ENCODE data around the gene FRMD4A.
"Not testable (repeated sequence)": the region's sequence is repeated elsewhere in the genome, so short reads cannot be mapped to it uniquely, and the experiment has no call there.

FRMD4A gene

DNA sequence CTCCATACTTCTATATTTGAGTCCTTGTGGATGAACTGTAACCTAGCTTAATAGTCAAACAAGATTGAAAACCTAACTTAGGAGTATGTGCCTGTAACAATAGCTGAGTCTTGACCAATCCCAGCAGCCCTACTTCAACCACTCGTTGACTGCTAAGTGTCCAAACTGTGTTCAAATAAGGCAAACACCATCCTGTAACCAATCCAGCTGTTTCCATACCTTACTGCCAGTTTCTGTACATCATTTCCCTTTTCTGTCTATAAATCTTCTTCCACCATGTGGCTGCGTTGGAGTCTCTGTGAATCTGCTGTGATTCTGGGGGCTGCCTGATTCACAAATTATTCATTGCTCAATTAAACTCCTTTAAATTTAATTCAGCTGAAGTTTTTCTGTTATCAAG is 195.5 kb downstream of the FRMD4A start:
- not testable (repeated sequence) for DNase-seq

DNA sequence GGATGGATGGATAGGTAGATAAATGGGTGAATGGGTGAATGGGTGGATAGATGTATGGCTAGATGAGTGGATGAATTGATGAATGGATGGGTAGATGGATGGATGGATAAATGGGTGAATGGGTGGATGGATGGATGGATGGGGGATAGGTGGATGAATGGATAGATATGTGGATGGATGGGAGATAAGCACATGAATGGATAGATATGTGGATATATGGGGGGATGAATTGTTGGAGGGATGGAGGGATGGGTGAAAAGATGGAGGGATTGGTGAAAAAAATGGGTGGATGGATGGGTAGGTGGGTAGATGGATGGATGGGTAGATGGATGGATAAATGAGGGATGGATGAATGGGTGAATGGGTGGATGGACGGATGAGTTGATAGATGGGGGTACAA is 196.4 kb downstream of the FRMD4A start:
- no peak for DNase-seq

DNA sequence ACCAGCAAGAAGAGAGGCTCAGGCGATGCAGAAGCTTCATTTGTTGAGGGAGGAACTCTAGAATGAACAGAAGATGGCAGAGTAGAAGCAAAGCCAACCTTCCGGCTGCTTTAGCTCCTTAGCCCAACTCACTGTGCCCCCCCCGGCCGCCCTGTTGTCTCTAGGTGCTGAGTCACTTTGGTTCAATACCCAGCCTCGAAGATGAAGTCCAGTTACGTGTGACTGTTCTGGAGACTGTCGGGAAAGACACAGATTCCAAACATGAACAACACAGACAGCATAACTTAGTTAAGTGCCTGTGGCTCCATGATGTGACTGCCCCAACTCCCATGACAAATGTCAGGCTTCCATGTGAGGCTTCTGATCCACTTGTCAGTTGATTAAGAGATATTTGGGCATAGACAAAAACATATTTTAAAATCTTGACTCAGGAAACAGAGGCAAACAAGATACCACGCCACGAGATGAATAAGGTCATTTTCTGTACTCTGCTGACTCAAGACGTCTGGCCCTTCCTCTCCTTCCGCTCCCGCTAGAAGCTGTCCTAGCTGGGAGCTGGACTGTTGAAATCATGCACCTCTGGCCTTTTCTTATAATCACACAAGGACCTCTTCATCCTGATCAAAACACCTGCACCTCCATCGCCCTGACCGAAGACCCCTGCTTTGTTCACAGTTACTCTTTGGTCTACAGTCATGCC is 199.3 kb downstream of the FRMD4A start:
- no peak for DNase-seq

DNA sequence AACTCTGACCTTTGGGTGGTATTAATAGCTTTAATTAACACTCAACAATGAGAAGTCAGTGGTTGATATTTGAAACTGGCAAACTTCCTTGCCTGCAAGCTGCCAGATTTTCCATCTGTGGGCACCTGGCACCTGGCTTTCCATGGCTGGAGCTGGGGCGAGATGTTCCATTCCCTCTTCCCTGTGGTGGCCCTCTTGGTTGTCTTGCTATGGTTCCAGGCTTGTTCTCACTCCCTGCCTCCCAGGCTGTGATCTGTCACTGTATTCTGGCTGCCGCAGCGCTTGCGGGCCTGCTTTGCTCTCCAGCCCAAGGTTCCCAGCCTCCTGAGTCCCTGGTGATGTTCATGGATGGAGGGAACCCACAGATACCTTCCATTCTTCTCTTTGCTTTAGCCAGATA is 201.0 kb downstream of the FRMD4A start:
- no peak for DNase-seq

DNA sequence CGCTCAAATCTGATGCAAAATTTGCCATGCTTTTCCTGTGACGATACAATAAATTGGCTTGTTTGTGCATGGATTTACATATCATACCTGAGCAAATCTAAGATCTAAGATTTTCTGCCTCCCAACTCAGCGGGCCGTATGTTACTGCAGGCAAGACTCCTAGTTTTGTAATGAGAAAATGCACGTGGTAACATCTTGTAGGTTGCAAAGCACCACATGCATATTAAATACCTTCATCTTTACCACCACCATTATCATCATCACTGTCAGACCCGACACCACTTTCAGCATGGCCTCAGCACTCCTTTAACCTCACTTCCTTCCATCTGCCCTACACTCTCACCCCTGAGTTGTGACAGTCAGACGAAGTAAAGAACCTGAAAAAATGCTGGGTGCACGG is 202.2 kb downstream of the FRMD4A start:
- DNase-seq, result no peak

DNA sequence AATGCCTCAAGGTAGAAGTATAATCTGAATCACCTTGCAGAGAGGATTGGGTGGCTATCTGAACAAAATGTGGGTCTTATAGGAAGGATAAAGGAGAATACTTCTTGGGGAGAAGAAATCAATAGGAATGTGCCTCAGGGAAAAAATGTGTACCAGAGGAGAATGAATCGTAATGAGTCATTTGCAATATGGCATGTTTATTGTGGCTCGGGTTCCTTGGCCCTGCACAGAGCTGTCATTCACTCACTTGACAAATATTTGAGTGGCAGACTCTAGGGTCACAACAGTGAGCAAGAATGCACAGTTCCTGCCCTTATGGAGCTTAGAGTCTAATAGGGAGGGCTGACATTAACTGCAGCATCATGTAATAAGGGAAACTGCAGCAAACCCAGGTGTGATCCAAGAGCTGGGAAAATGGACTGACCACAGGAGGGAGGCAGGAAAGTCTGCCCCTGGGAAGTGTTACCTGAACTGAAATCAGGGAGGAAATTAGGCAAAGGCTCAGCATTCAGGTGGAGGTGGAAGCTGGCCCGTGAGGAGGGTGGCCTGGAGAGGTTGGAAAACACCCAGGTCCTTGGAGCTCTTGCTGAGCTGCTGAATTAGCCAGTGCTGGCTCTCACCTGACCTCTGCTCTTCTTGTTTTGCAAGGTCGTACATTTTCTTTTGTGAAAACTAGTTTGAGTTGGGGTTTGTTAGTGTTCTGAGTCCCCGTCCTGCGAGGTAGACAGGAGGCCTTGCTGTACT is 203.9 kb downstream of the FRMD4A start:
- DNase-seq, result no peak

DNA sequence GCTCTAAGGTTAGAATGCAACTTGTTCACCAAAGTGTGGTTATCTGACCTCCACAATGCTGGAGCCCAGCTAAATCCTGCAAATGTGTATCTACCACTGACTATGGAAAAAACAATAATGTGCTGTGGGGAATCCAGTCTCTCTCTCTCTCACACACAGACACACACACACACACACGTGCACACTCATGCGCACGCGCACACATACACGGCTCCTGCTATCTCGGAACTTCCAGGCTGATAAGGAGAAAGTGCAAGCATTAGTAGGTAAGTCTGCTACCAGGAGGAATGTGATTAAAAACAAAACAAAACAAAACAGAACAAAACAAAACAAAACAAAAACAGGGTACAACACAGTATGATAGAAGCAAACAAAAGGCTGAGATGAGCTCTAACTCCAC is 205.2 kb downstream of the FRMD4A start:
- DNase-seq, result no peak

DNA sequence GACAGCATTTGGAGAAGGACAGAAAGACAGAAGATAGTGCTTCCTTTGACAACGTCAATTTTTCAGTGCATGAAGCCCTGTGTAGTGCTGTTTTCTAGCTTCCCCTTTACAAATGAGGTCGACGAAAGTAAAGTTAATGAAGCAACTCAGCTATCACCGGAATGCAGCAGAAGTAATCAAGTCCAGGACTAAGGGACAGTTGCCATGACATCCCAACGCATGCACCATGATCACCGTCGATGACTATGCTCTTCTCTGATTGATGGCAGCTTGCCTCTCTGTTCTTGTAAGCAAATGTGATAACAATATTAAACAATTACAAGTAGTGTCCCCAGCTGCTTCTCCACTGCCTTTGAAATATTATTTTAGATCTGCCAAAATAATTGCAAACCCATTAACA is 205.8 kb downstream of the FRMD4A start:
- DNase-seq, result no peak

DNA sequence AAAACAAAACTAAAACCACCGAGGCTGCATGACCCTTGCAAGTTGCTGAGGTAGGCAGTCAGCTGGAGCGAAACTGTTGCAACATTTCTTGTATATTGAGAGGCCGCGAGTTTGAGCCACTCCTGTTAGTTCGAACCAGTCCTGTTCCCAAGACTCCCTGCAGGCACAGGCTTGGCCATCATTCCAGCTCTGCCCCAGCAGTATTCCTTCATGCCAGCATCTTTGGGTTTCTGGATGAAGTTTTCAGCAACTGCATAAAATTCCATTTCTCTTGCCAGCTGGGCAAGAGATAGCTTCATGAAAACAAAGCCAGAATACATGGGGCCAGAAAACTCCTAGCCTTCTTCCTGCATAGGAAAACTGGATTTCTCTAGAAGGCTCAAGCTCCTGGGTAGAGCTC is 207.6 kb downstream of the FRMD4A start:
- no peak for DNase-seq

DNA sequence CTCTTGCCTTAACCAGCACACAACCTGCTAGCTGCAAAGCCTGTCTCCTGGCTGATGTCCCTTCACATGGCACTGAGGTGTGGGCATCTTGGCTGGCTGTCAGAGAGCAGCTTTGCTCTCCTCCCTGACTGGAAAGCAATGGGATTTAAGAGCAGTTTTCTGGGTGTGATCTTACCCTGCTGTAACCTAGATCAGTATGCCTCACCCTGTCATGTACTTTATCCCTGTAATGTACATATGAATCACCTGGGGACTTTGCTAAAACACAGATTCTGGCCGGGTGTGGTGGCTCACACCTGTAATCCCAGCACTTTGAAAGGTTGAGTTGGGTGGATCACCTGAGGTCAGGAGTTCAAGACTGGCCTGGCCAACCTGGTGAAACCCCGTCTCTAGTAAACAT is 209.9 kb downstream of the FRMD4A start:
- no peak for DNase-seq

DNA sequence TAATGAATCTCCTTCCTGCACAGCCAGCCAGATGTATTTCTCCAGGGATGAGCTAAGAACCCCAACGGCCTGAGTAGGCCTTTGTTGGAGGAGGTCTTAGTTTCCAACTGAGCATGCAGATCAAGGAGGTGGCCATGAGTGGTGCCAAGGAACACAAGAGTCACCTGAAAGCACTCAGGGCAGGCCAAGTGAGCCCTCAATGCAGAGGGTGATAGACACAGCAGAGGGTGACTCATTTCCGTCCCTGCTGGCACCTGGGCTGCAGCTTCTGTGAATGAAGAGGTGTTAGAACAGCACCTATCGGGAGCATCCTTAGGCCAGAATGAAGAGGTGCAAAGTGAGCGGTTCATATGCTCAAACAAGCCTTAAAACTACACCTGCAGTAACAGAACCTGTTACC is 211.8 kb downstream of the FRMD4A start:
- DNase-seq, result no peak

DNA sequence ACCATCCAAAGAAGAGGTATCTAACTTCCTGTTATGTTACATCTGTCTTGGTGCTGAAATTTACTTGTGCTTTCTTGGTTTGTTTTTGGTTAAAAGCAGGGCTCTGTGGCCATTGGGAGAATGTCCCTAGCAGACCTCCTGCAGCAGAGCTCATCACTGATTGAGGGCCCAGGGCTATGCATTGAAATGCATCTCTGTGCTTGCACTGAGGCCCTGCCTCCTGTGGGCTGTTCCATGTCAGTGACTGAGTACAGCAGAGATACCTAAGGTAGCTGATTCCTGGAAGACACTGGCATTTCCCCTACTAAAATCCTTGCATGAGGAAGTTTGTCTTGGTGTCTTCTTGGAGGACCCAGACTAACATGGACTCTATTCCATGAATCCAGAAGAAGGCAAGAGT is 213.9 kb downstream of the FRMD4A start:
- no peak for DNase-seq

DNA sequence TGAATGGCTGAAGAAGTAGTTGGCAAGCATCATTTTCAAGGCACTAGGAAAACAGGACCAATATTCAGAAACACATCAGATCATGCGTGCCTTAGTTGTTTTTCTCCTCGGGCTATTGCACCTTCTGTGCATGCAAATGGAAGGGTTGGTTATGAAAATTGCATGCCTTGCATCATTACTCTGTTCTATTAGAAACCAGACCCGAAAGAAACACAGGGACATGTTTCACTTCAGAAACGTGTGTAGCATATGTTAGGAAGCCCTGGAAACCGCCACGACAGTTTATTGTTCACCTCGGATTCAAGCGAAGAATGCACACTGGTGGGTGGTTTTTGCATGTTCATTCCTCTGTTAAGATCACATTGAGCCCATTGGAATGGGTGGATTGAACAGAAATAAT is 214.7 kb downstream of the FRMD4A start:
- no peak for DNase-seq

DNA sequence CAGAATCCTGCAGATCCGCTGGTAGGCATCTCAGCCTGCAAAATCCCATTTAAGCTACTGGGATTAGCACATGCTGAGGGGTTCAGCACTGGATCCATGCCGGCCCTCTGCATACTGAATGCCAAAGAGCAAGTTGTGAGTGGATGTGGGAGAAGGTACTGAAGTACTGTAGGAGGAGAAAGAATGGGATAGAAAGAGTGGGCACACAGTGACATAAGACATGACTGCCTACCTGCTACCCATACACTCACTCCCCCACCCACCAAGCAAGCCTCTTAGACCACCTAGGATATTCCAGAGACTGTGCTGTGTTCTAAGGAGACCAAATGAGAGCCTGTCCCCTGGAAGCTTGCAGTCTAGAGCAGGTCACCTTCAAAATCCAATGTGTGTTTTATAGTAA is 215.9 kb downstream of the FRMD4A start:
- DNase-seq, result no peak

DNA sequence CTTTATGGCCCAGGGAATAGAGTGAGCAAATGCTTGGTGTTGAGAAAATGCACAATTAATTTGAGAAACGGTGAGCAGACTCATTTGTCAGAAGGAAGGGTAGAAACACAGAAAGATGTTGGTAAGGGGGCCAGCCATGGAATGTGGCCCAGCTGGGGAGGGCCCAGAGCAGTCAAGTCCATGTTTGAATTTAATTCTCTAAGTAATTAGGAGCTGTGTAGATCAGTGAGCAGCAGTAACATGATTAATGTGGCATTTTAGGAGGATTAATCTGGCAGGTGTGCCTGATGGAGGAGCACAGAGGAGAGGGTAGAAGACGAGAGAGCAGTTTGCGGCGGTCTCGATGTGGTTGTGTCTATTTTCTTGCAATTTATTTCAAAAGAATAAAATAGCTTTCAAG is 218.7 kb downstream of the FRMD4A start:
- DNase-seq, result no peak

DNA sequence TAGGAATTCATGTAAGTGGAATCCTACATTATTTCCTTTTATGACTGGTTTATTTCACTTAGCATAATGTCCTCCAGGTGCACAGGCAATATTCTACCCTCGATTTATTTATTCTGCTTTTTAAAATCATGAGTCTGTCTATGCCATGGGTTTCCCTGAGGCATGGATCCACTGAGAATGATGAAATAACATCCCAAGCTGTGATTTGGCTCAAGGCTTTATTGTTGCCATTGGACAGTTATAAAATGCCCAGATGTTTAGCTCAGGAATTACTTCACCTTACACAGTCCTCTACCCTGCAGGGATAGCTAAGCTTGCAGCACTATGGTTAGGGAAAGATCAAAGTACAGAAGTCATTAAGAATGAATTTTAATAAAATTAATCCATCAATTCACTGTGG is 219.5 kb downstream of the FRMD4A start:
- DNase-seq, result no peak

DNA sequence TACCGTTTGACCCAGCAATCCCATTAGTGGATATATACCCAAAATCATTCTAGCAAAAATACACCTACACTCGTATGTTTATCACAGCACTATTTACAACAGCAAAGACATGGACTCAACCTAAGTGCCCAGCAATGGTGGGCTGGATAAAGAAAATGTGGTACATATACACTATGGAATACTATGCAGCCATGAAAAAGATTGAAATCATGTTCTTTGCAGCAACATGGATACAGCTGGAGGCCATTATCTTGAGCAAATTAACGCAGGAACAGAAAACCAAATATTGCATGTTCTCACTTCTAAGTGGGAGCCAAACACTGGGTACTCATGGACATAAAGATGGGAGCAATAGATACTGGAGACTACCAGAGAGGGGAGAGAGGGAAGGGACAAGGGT is 223.9 kb downstream of the FRMD4A start:
- no peak for DNase-seq

DNA sequence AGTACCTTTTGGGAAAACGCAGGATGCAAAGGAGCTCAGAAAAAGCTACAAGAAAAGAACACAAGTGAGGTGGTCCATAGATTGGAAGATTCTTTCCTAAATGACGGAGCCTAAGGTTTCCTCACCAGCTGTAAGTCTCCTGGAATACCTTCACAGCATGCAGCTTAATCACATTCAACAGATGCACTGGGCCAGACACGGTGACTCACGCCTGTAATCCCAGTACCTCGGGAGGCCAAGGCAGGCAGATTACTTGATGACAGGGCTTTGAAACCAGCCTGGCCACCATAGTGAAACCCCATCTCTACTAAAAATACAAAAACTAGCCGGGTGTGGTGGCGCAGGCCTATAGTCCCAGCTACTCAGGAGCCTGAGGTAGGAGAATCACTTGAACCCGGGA is 228.7 kb downstream of the FRMD4A start:
- DNase-seq, result no peak

DNA sequence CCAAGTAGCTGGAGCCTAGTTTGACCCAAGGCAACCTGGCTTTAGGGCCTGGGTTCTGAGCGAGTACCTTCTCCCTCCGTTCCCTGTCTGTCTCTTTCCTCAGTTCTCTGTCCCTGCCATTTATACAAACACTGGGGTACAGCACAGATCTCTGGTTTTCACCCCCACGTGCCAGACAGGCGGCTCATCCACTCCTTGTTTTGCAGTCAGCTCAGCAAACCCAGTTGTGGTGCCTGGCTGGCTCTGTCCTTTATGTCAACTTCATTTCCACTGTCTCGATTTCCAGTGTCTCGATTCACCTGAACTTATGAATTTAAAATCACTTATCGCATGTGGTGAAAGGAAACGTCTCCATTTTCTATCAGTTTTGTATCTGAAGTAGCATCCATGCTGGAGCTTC is 230.8 kb downstream of the FRMD4A start:
- DNase-seq, result no peak

DNA sequence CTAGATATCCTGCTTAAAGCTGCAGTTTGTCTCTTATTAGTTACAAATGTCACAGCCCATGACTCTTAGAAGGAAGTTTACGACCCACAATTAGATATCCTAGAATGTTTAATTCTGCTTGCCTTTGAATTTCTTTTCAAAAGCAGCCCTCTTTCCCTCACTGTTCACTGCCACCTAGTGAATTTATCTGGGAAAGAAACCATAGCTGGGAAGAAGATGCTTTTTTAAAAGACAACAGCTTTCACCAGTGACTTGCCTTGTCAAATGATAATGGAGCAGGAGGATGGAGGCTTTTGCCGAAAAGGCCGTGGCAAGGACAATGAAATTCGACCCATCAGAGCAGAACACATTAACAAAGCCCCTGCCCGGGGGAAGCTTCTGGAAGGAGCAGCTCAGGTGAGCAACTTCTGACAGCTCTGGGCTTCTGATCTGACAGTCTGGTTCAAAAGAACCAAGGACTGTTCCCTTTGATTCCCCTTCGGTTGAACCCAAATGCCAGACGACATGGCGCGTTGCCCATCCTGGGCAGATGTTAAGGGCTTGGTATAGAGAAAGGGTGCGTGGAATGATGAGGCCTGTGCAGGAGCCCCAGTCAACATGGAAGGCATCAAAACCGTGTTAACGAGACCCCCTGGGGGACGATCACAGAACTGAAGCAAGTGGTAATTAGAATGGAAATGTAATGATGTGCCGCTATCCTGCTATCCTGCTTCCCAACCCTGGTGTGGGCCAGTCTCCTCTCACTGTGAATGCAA is 236.8 kb downstream of the FRMD4A start:
- DNase-seq, result no peak

DNA sequence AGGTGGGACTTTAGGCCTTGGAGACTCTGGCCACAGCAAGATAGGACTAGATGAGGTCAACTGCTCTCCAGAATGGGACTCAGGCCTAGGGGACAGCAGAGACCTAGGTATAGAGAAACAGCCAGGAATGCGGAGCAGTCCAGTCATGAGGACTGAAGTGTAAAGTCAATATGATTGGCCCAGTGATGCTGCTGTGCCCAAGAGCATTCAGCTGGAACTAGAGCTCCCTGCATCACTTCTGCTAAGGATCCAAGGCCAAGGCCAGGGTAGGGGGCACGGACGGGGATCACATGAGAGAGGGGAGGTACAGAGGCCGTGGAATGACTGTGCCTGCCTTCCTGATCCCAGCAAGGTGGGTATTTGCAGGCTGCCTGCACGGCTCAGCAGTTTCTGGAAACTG is 237.9 kb downstream of the FRMD4A start:
- no peak for DNase-seq

DNA sequence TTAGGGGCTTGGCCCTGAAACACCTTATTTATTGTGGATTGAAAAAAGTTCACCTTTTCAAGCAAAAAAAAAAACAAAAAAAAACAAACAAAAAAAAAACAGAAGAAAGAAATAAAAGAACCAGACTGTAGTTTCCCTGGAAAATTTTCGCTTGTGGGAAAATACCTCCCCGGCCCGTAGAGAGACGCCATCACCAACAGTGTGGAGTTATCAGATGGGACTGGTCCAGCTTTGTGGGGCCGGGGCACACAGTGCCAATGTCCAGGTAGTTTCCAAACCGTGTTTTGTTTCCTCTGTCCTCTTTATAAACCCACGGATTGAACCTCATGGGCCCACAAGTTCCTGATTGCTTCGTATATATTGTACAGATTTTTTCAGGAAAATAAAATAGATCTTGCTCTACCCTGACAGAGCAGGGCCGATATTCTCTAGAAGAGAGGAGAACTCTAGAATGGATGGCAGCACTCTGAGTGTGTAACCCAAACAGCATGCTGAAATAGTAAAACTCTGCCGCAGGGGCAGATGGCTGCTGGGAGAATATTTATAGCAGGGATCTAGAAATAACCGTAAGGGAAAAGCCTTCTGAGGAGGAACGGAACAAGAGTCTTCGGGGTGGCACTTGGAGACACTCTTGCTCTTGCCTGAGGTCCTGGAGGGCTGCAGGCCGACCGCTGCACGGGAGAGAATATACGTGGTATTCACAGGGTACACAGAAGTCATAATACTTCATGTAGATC is 241.0 kb downstream of the FRMD4A start:
- DNase-seq, result no peak

DNA sequence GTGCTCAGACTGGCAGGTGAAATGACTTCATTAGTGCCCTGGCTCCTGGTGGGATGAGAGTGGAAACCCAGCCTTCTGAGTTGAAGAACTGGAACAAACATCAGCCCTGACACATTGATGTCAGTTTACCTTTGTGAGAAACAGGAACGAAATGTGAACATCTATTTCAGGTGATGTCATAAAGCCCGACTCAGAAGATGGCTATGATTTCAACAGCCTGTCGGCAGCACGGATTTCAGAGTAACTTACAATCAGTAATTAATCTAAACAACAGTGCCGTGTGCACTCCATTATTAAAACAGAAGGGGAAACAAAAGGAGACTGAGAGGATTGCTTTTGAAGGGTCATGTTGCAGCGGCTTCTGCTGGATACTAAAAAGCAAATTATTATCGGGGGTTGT is 243.2 kb downstream of the FRMD4A start:
- DNase-seq, result no peak

Data from activated naive CD4-positive, alpha-beta T cell treated with Interleukin-2 at 50 U/mL for 16 hours (primary cell).